M059J (cell line): ENCODE measurements around the gene INSYN2B. TPM values are rescaled to one million over a fixed set of nuclear protein-coding genes. Genes with fewer than 3 reads are reported as not detected.

Source experiments
- DNase-seq: peaks from one replicate; pipeline ENCODE4 v3.0.0-alpha.2; 2012; ENCODE audit warnings: low read depth
- total RNA-seq: library from RNA; depleted of rRNA; stranded (reverse); fragments of >200 nt; shearing (Covaris generic); gene quantifications from 2 replicates; pipeline ENCODE4 v1.2.3, GENCODE V29; 2014; rRNA removed

The INSYN2B gene
- 47.0 and 70.7 TPM in 2 replicates for total RNA-seq

GRCh38 chr5:169980418-169981053 lies at the start of gene INSYN2B:
Gene INSYN2B (minus strand): TSS chr5:169980495. CDS start chr5:169883898, 96,597 bp downstream.
- DNase-seq = peak; percentile 90

GRCh38 chr5:170028124-170028523 lies 47.8 kb upstream of the INSYN2B start:
- no peak for DNase-seq

- DNase-seq = no peak
Measured at GRCh38 chr5:170025853-170026252, 45.6 kb upstream of the INSYN2B start.

GRCh38 chr5:170021506-170021905 lies 41.2 kb upstream of the INSYN2B start:
- DNase-seq = no peak

DNA sequence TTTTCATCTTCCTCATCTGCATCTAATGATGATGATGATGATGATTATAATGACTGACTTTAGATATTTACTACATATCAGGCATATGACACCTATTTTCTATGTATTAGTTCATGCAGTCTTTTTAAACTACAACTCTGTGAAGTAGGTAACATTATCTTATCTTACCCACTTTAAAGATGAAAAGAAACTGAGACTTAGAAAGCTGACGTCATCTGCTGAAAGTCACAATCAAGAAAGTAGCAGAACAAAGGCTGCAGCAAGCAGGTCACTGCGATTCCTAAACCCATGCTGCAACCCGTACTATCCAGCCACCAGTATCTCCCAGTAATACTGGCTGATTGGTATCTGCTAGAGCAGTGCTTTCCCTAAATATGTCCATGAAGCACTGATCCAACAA lies 40.1 kb upstream of the INSYN2B start:
- DNase-seq = no peak

GRCh38 chr5:170012622-170013021 lies 32.3 kb upstream of the INSYN2B start:
- DNase-seq = no peak

GRCh38 chr5:170011751-170012150 lies 31.5 kb upstream of the INSYN2B start:
- DNase-seq = no peak

DNA sequence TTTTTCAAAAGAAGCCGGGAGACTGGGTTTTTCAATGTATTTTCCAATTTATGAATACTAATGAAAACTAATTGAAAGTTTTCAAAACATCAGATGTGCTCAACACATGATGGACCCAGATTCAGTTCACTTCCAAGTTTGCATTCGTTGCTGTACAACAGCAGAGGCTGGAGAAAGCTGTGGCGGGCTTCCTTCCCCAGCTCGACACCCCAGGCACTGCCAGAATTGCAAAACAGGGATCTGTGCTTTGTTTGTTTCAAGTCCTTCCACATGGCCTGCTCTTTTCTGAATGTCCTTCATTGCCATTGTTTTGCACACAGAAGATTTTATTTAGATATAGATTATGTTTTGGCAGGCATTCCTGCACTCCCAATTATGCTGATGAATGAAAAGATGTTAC lies 30.3 kb upstream of the INSYN2B start:
- DNase-seq = no peak

DNA sequence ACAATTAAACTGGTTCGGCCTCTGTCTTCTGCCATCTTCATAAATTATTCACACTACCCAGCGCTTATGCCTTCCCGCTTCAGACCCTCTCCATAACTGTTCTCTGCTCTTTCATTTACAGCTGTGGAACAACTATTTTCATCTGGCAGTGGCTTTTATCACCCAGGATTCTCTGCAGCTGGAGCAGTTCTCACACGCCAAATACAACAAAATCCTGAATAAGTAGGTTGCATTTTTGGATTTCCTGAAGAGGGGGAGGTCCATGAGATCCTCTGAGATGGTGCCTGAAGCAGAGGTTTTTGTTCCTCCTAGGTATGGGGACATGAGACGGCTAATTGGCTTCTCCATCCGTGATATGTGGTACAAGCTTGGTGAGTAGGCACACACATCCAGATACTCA lies 28.1 kb upstream of the INSYN2B start:
- DNase-seq = no peak

GRCh38 chr5:170006021-170006420 lies 25.7 kb upstream of the INSYN2B start:
- peak; percentile 42 for DNase-seq

DNA sequence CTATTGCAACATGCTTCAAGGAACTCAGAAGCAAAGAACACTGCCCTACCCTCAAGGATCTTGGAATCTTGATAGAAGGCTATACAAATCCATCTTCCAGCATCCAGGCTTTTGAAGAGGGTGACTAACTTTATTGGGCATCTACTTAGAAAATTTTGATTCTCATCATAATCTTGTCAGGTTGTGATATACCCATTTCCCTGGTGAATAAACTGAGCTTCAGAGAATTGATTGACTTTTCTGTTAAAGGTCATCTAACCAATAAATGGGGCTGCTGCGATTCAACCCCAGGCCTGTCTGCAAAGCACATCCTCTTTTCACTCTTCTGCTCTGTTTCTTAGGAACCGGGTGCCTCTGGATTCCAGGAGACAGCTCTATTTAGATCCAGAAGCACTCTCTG lies 19.9 kb upstream of the INSYN2B start:
- no peak for DNase-seq

DNA sequence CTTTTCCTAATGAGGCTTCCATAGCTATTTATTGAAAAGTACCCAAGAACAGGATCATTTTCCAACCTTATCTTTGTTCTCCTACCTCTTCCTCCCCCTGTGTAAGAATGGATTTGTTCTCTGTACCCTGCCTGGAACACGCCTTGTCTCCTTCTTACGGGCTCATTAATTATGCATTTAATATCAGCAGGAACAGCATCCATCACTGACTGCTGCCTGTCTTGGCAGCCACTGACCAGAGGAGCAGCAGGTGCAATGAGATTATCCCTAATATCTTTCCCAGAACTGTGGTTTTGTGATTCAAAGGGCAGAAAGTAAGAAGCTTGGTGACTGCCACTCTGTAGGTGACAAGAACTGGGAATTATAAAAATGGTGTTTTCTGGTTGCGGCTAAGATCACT lies 19.3 kb upstream of the INSYN2B start:
- DNase-seq = no peak

DNA sequence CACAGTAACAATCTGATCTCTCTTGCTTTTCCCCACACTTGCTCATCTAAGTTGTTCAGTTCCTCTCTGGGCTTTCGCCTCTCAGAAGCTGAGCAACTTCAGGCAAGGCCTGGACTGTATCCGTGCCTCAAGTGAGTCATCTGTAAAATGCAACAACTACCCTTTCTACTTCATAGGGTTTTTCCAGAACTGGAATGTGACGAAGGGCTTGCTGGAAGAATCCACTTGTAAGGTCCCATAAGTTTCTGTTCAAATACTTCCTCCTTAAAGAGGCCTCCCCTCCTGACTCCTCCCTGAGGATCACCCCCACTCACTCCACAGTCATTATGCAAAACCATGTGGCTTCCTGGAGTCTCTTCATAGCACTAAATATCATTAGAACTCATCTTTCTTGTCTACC lies 17.5 kb upstream of the INSYN2B start:
- DNase-seq = no peak

DNA sequence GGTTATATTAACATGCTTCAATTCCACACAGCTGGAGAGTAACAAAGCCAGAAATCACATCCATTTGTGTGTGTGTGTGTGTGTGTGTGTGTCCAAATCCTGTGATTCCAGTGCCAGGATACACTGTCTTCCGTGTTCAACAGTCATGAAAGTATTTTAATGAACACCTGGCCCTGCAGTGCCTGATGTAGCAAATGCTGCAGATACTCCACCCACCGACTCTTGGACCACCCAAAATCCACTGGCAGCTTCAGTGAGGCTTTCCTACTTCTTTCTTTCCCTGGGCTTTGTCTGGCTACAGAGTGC lies 13.1 kb upstream of the INSYN2B start:
- no peak for DNase-seq

- DNase-seq = no peak
Measured at GRCh38 chr5:169992789-169993484, 12.6 kb upstream of the INSYN2B start.

DNA sequence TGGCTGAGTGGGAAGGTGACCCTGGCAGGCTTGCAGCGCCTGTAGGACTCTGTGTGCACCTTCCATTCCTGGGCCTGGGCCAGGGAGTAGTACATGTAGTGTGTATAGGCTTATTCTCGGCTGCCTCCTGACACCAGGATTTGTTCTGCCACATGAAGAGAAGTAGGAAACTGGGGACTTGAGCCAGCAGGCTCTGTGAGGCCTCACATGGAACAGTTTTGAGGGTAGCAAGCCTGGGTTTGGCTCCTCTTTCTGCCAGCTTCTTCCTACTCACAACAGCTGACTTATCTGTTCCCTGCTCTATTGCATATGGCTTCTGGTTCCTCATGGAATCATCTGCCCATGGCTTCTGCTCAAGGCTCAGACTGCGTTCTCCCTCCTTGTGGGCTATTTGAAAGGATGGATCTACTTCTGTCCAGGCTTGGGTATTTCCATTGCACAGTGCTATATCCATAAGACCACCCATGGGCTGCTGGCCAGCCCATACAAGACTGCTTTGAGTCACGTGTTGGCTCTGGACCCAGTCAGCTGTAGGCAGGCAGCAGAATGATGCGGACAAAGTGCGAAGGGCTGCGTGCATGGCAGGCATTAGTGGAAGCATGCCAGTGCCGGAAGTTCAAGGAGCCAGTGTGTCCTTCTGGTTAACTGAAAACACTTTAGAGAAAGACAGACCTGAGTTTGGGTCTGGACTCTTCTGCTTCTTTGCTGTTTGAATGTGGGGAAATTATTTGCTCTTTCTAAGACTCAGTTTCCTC lies 11.0 kb upstream of the INSYN2B start:
- DNase-seq = no peak

DNA sequence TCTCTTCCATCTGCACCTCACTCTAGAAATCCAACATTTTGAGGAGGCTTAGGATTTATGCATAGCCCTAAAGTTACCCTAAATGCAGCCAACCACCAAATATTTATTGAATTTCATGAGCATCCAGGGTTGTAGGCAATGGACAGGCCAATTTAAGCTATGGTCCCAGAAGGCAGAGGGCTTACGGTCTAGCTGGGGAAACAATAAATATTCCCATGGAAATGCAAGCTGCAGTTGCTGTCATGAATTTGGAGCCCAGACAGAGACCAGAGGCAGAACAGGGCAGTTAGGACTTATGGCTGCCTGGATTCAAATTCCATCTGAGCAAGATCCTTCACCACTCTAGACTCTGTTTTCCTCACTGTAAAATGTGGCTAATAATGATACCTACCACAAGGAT lies 9.1 kb upstream of the INSYN2B start:
- no peak for DNase-seq

DNA sequence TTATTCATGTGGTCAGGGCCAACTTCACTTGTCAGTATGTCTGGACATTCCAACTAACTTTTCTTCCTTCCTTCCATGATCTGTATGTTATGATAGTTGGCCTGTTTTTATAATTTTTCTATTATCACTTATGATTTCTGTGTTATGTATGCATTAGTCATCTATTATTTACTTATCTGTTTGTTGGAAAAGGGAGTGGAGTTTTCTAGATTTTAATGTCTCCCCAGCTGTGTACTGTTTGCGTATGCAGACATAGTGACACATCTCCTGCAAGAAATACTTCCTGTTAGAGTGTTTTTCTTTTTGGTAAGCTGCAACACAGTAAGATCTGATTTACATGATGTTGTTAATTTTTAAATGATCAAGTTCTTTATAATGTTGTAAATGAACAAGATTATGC lies 8.7 kb upstream of the INSYN2B start:
- DNase-seq = no peak

DNA sequence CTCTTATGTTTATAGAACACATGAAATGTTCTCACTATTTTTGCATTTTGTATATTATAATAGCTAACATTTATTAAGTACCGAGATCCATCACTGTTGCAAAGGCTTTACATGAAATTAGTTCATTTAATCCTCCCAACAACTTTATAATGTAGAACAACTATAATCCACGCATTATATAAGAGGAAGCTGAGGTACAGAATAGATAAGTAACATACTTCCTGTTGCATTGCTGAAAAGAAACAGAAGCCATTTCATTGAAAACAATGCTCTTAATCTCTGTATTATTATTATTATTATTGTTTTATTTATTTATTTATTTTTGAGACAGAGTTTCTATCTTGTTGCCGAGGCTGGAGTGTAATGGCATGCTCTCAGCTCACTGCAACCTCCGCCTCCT lies 7.9 kb upstream of the INSYN2B start:
- DNase-seq = no peak

- peak; percentile 22 for DNase-seq
Measured at GRCh38 chr5:169979871-169980270, 424 bp downstream of the INSYN2B start.

DNA sequence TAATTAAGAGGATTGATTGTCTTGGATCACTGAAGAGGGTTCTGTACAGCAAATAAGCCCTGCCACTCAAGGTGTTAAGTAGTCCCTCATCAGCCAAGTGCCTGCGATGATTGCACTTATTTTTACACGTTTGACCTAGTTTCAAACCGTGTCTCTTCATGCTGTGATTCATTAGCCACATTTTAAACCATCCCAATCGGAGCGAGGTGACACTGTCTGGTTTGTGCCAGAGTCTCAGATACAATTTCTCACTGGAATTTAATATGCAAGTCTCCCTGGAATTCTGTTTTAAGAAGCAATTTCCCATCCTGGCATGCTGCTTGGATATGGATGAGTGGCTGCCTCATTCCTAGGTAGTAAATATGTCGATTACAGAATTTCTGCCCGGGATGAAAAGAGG lies 1.6 kb downstream of the INSYN2B start:
- peak; percentile 58 for DNase-seq

DNA sequence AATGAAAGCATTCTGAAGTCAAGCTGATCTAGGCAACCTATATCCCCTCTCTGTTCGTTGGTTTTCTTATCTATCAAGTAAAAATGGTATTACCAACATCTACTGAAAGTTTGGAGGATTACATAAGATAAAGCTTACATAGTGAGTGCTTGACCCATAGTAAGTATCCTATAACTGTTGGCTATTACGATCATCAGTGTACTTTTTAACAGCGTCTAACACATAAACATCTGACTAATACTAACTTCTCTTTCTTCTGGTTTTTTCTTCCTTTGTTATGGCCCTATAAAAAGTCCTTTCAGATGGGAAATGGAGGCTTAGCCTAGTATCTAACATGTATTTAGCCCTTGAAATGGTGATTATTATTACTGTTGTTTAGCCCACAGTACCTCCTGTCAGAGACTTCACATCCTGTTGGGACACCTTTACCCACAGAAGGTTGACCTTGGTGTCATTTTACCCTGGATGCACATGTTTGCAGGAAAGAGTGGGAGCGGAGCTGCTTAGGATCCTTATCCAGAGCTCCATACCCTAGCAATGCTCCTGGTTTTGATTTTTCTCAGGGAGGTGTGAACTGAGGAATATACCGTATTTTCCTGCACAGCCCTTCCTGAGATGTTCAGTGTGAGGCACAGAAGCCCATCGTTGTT lies 6.0 kb downstream of the INSYN2B start:
- DNase-seq = peak; percentile 65

DNA sequence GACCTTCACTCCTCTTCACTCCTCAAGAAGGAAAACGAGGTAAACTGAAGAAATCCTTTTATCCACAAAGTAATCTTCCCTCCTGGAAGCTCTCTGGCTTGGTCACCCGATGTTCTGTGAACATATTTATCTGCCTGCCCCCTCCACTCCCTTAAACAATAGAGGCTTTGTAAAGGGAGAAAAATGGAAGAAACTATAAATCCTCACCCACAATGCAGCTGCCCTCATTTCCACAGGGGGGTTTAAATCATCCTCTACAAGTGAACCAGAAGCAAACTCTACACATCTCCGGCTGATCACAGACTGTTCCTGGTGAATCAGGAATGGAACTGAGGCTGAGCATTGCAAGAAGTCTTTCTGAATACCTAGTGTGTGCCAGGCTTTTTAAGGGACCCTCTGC lies 7.2 kb downstream of the INSYN2B start:
- DNase-seq = no peak
